ENCODE measurements around the gene ARHGAP6. TPM values are rescaled to one million over a fixed set of nuclear protein-coding genes. Genes with fewer than 3 reads are reported as not detected.

Gene ARHGAP6
- total and polyA plus RNA-seq, 2 of the 13 experiments (the other 11 are each of a cell fraction or from before 2014, with no cell fraction given): 0.11 TPM; not detected in 1

DNA sequence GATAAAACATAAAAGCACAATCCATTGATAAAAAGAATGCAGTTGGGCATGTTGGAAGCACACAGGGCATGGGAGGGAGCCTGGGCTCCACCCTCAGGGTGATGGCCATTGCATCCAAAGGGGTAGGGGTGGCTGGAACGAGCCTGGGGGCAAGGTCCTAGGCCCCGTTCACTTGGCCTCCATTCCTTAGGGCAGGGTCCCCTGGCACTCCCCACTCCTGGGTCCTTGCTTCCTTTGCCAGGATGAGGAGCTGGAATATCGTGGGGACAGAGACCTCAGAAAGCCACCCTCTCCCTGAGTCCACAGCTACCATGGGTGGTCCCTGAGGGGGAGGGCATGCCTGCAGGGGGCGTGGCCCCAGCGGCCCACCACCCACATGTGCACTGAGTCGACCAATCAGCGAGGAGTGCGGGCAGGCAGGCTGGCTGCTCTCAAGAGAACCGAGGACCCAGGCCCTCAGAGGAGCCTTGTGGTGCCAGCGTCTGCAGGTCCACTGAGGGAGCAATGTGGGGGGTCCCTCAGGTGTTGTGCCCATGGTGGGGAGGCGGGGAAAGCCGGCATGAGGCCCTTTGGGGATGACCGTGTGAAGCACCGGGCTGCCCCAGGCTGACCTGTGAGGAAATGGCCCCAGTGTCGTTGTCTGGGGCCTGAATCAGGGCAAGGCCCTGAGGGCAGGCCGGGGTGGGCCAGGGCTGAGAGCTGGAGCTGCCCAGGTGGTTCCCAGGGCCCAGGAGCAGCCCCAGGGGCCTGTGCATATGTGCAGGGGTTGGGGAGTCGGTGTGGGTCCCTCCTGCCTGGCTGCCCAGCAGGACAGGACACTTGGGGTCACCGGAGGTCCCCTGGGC lies 451.2 kb downstream of the ARHGAP6 start (continued):
- TF ChIP-seq NR2C2 (CRISPR knock-in tag; IDR thresholded peaks at IDR 0.05; ENCODE audit: borderline replicate concordance) (no peak), ZNF891 (CRISPR knock-in tag; IDR thresholded peaks at IDR 0.05) (no peak), ZZZ3 (CRISPR knock-in tag; IDR thresholded peaks at IDR 0.05; ENCODE audit: borderline replicate concordance) (no peak), ZNF746 (CRISPR knock-in tag; IDR thresholded peaks at IDR 0.05) (no peak), ZNF225 (CRISPR knock-in tag; IDR thresholded peaks at IDR 0.05) (no peak), PRMT3 (CRISPR knock-in tag; IDR thresholded peaks at IDR 0.05; ENCODE audit: borderline replicate concordance, low read depth) (no peak), NCOR1 (IDR thresholded peaks at IDR 0.05; ENCODE audit: borderline replicate concordance, low read length) (no peak)

DNA sequence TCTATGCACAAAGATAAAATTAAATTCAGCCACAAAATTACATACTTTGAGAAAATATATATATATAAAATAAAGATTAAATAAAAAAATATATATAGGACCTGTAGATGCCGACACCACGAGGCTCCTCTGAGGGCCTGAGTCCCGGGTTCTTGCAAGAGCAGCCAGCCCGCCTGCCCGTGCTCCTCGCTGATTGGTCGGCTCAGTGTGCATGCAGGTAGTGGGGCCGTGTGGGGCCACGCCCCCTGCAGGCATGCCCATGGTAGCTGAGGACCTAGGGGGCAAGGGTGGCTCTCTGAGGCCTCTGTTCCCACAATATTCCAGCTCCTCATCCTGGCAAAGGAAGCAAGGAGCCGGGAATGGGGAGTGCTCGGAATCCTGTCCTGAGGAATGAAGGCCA lies 453.0 kb downstream of the ARHGAP6 start:
- CTCF ChIA-PET (ENCODE audit: low intra/inter-chr PET ratio, low total read pairs): no interaction called here
- Histone ChIP-seq H3K36me3 (replicated peaks in 1 of 2; ENCODE audit: control insufficient read depth in 1 of 2, insufficient read depth in 2 of 2, low read length in 2 of 2) (no peaks in the 10 kb centered on the region), H3K4me2 (ENCODE audit: low read depth, low read length) (no peak overlapping the region), H3K27me3 (ENCODE audit: control insufficient read depth in 1 of 2, insufficient read depth in 2 of 2, low read length in 2 of 2) (no peaks in the 10 kb centered on the region), H3K4me3 (replicated peaks in 1 of 3; ENCODE audit: insufficient read depth in 1 of 3, low read depth in 2 of 3, low read length in 3 of 3) (no peak overlapping the region), H4K20me1 (ENCODE audit: insufficient read depth, low read length) (no peaks in the 10 kb centered on the region), H3K27ac (ENCODE audit: extremely low read length, insufficient read depth, low read length) (no peak overlapping the region), H3K79me2 (ENCODE audit: insufficient read depth, low read length) (no peaks in the 10 kb centered on the region), H2AFZ (ENCODE audit: low read length) (no peak overlapping the region), H3K4me1 (ENCODE audit: insufficient read depth, low read length) (no peaks in the 10 kb centered on the region), H3K9me3 (ENCODE audit: low read length) (no peaks in the 10 kb centered on the region), H3K9ac (ENCODE audit: insufficient read depth, low read depth, low read length) (no peak overlapping the region)
- BruUV-seq (replicated peaks): no TSS peak
- in situ Hi-C loops (cut with HindIII; ENCODE audit: extremely low pct_ligation_motif_present, low pct_unique_long_range_greater_than_20kb): no loop called here
- POLR2A ChIA-PET: no interaction called here
- 27% methylated on average over 3 of the region's 11 CpGs for WGBS (ENCODE audit: low lambda C conversion rate)
- intact Hi-C loops (cut with micrococcal nuclease; ENCODE audit: unreplicated experiment): no loop called here
- ATAC-seq (no peak), DNase-seq (ENCODE audit: low spot score) (no peak), FAIRE-seq (no peak)
- no peak for TF ChIP-seq ZBTB38 (CRISPR knock-in tag; IDR thresholded peaks at IDR 0.05)
- no peak for TF ChIP-seq FOXA3 (CRISPR knock-in tag; IDR thresholded peaks at IDR 0.05)
- no peak for TF ChIP-seq THAP11 (CRISPR knock-in tag; IDR thresholded peaks at IDR 0.05)
- TF ChIP-seq ZNF232 (CRISPR knock-in tag; IDR thresholded peaks at IDR 0.05; ENCODE audit: borderline replicate concordance): no peak
- TF ChIP-seq ZNF451 (CRISPR knock-in tag; IDR thresholded peaks at IDR 0.05): no peak
- TF ChIP-seq PHF8 (CRISPR knock-in tag; IDR thresholded peaks at IDR 0.05): no peak
- TF ChIP-seq, protein P1, sequence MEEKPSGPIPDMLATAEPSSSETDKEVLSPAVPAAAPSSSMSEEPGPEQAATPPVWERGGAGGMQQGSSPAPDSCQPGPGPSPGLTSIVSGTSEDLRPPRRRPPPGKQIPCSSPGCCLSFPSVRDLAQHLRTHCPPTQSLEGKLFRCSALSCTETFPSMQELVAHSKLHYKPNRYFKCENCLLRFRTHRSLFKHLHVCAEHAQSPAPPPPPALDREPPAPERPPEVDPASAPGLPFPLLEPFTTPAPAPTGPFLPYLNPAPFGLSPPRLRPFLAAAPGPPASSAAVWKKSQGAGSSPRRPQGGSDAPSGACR (CRISPR knock-in tag; IDR thresholded peaks at IDR 0.05): no peak
- TF ChIP-seq EHMT2 (IDR thresholded peaks at IDR 0.05; ENCODE audit: borderline replicate concordance, low read depth, low read length): no peak
- no peak for TF ChIP-seq ZNF720 (CRISPR knock-in tag; IDR thresholded peaks at IDR 0.05)

Measured in HepG2 (cell line).